ENCODE measurements around the gene ATG12.

DNA sequence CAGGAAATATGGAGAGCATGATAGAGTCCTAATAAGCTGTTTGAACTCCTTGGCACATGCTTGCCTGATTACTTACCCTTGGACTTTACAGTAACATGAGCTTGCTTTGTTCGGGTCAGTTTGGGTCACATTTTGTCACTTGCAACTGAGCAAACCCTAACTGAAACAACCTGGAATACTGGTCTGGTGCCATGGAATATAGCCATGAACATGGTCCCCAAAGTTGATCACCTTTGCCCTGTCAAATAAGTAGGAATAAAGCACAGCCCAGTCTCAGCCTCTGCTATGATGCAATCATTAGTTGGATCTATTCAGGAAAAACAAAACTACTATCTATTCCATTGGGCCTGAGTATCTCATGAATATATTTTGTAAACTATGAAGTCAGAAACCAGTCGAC is 43.1 kb downstream of the ATG12 start:
- TF ChIP-seq, protein P1, sequence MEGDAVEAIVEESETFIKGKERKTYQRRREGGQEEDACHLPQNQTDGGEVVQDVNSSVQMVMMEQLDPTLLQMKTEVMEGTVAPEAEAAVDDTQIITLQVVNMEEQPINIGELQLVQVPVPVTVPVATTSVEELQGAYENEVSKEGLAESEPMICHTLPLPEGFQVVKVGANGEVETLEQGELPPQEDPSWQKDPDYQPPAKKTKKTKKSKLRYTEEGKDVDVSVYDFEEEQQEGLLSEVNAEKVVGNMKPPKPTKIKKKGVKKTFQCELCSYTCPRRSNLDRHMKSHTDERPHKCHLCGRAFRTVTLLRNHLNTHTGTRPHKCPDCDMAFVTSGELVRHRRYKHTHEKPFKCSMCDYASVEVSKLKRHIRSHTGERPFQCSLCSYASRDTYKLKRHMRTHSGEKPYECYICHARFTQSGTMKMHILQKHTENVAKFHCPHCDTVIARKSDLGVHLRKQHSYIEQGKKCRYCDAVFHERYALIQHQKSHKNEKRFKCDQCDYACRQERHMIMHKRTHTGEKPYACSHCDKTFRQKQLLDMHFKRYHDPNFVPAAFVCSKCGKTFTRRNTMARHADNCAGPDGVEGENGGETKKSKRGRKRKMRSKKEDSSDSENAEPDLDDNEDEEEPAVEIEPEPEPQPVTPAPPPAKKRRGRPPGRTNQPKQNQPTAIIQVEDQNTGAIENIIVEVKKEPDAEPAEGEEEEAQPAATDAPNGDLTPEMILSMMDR (IDR thresholded peaks at IDR 0.05; ENCODE audit: low read depth, low read length): no peak
- no peak for TF ChIP-seq EZH2phosphoT487 (IDR thresholded peaks at IDR 0.05; ENCODE audit: low read depth)

Data from OCI-LY3 (cell line).